22Rv1 (cell line): ENCODE measurements around the gene TRAM2.

Experiments
- CTCF ChIP-seq: fragments of 450-650 bp; IDR thresholded peaks from 2 replicates; pipeline ENCODE4 v1.5.1; 2017; ENCODE audit warnings: mild to moderate bottlenecking
- ZFX ChIP-seq: fragments of 450-650 bp; IDR thresholded peaks from 2 replicates; pipeline ENCODE4 v1.6.1; 2017; ENCODE audit warnings: antibody characterized with exemption, borderline replicate concordance

DNA sequence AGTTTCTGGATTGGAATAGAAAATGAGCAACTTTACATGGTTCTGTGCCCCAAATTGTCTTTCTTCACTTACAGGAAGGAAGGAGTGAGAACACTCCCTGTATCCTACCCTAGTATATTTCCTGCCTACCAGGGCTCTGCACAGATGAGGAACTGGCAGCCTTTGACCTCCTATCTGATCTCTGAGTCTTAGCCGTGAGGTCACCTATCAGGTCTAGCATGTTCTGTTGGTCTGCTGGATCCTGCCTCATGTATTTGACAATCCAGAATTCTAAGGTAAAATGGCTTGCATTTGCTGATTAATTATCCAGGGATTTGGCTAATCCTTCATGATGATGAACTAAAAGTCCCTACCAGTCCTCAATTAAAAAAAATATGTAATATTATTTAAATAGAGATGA lies 35.0 kb upstream of the TRAM2 start:
- no peak for TF ChIP-seq CTCF
- no peak for TF ChIP-seq ZFX
